VCaP (cell line): ENCODE data around the gene REM2.

Experiments used
- H3K27ac ChIP-seq: fragments of 450-650 bp; 2 replicates; pipeline ENCODE4 v1.5.1; 2017
- TF ChIP-seq, protein P1 (sequence below): fragments of 450-650 bp; conservative IDR thresholded peaks from 2 replicates; pipeline ENCODE4 v1.5.1; 2017; ENCODE audit warnings: mild to moderate bottlenecking, moderate library complexity

The REM2 gene

DNA sequence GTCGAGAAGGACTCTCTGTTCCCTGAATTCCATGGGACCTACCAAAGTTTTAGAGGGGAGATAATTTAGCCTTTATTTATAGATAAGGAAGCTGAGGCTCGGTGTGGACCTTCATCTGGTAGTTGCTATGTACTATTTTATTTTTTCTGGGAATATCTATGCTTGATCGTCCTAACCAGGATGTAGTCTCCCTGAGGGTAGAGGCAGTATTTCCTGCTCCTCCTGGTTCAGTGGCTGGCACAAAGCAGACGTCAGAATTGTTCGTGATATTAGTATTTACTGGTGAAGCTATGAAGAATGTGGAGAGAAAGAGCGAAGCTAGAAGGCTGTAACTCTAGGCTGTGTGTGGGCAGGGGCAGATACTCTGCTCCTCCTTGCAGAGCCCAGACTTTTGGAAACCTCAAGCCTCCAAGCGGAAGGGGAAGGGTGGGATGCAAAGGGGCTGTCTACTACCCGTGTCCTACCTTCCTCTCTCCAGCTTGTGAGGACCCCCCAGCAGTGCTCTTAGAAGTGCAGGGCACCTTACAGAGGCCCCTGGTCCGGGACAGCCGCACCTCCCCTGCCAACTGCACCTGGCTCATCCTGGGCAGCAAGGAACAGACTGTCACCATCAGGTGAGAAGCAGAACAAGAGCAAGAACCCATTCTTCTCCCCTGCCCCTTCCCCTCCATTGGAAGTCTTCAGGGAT lies 10.0 kb upstream of the REM2 start:
- peak overlapping the region; percentile 95 for H3K27ac ChIP-seq
- TF ChIP-seq, protein P1, sequence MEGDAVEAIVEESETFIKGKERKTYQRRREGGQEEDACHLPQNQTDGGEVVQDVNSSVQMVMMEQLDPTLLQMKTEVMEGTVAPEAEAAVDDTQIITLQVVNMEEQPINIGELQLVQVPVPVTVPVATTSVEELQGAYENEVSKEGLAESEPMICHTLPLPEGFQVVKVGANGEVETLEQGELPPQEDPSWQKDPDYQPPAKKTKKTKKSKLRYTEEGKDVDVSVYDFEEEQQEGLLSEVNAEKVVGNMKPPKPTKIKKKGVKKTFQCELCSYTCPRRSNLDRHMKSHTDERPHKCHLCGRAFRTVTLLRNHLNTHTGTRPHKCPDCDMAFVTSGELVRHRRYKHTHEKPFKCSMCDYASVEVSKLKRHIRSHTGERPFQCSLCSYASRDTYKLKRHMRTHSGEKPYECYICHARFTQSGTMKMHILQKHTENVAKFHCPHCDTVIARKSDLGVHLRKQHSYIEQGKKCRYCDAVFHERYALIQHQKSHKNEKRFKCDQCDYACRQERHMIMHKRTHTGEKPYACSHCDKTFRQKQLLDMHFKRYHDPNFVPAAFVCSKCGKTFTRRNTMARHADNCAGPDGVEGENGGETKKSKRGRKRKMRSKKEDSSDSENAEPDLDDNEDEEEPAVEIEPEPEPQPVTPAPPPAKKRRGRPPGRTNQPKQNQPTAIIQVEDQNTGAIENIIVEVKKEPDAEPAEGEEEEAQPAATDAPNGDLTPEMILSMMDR = peak; percentile 71

DNA sequence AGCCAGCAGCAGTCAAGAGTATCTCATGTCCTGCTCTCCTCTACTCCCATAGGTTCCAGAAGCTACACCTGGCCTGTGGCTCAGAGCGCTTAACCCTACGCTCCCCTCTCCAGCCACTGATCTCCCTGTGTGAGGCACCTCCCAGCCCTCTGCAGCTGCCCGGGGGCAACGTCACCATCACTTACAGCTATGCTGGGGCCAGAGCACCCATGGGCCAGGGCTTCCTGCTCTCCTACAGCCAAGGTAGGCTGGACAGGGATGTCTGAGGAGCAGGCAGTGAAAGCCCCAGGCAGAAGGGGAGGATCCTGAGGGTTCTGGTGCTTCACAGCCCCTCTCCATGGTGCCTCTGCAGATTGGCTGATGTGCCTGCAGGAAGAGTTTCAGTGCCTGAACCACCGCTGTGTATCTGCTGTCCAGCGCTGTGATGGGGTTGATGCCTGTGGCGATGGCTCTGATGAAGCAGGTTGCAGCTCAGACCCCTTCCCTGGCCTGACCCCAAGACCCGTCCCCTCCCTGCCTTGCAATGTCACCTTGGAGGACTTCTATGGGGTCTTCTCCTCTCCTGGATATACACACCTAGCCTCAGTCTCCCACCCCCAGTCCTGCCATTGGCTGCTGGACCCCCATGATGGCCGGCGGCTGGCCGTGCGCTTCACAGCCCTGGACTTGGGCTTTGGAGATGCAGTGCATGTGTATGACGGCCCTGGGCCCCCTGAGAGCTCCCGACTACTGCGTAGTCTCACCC lies 7.8 kb upstream of the REM2 start:
- no peak overlapping the region for H3K27ac ChIP-seq
- TF ChIP-seq, protein P1 = no peak

DNA sequence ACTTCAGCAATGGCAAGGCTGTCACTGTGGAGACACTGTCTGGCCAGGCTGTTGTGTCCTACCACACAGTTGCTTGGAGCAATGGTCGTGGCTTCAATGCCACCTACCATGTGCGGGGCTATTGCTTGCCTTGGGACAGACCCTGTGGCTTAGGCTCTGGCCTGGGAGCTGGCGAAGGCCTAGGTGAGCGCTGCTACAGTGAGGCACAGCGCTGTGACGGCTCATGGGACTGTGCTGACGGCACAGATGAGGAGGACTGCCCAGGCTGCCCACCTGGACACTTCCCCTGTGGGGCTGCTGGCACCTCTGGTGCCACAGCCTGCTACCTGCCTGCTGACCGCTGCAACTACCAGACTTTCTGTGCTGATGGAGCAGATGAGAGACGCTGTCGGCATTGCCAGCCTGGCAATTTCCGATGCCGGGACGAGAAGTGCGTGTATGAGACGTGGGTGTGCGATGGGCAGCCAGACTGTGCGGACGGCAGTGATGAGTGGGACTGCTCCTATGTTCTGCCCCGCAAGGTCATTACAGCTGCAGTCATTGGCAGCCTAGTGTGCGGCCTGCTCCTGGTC lies 7.2 kb upstream of the REM2 start:
- TF ChIP-seq, protein P1 = no peak
- H3K27ac ChIP-seq = no peak overlapping the region

DNA sequence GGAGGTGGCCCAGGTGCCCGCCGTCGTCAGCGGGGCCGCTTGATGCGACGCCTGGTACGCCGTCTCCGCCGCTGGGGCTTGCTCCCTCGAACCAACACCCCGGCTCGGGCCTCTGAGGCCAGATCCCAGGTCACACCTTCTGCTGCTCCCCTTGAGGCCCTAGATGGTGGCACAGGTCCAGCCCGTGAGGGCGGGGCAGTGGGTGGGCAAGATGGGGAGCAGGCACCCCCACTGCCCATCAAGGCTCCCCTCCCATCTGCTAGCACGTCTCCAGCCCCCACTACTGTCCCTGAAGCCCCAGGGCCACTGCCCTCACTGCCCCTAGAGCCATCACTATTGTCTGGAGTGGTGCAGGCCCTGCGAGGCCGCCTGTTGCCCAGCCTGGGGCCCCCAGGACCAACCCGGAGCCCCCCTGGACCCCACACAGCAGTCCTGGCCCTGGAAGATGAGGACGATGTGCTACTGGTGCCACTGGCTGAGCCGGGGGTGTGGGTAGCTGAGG lies 6.0 kb upstream of the REM2 start:
- H3K27ac ChIP-seq = no peak overlapping the region
- TF ChIP-seq, protein P1 = no peak

DNA sequence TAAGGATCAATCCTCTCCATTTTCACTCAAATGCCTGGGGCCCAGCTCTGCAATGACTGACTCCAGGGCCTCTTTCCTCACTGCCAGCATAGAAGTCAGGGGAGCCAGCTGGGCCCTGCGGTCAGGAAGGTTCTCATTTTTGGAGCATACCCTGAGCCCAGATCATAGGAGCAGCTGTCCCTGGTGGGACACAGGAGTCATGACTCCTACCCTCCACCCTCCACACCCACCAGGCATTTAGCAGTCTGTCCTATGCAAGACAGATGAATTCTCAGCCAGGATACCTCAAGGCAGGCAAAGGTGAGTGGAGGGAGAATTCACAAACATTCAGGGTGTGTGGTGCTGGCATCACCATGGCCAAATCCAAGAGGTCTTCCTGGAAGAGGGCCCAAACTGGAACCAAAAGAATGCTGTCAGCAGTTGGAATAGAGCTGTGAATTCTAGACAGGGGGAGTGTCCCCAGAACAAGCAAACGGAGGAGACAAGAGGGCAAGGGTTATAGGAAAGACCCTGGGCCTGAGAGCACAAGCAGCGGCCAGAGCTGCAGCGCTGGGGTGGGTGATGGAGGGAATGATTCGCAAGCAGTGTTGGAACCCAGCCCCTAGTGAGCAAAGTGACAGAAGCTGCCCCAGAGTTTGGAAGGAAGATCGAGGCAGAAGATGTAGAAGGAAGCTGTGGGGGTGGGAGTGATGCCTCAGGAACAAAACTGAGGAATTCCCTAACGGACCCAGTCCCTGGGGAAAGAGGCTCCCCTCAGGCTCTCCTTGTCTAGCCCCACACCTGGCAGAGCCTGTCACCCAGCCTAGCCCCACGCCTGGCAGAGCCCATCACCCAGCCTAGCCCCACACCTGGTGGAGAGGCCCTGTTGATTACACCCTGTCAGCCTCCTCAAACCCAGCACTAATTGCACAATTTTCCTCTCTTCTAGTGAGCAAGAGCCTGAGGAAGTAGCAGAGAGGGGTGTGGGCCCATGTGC lies 4.5 kb upstream of the REM2 start:
- TF ChIP-seq, protein P1 = no peak
- H3K27ac ChIP-seq = no peak overlapping the region

DNA sequence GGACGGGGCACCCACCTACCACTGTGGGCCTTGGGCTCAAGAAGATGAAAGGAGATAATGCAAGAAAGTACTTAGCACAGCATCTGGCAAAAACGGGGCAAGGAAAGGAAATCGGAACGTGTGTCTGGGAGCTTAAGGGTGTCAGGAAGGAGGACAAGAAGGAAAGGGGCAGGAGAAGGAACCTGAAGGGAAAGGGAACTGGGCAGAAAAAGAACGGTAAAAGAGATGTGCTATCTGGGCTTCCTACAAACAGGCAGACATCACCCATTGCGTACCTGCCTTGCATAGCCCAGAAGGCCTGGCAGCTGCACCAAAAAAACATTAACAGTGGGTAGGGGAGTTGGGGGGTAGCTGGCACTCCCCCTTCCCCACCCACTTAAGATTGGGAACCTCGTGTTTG lies 958 bp upstream of the REM2 start:
- peak overlapping the region; percentile 35; the same call in 1 of the 2 replicates for H3K27ac ChIP-seq
- TF ChIP-seq, protein P1 = no peak
